GM21786 (cell line): ENCODE measurements around the gene TMEM273.

ENCODE experiments used
- ATAC-seq: cut with Tn5 transposase; IDR thresholded peaks from one replicate; pipeline ENCODE4 v1.9.1; 2021; ENCODE audit not compliant: unreplicated experiment

Gene TMEM273, protein sequence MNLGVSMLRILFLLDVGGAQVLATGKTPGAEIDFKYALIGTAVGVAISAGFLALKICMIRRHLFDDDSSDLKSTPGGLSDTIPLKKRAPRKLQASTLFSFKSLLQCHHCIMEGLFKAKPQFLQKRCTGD

DNA sequence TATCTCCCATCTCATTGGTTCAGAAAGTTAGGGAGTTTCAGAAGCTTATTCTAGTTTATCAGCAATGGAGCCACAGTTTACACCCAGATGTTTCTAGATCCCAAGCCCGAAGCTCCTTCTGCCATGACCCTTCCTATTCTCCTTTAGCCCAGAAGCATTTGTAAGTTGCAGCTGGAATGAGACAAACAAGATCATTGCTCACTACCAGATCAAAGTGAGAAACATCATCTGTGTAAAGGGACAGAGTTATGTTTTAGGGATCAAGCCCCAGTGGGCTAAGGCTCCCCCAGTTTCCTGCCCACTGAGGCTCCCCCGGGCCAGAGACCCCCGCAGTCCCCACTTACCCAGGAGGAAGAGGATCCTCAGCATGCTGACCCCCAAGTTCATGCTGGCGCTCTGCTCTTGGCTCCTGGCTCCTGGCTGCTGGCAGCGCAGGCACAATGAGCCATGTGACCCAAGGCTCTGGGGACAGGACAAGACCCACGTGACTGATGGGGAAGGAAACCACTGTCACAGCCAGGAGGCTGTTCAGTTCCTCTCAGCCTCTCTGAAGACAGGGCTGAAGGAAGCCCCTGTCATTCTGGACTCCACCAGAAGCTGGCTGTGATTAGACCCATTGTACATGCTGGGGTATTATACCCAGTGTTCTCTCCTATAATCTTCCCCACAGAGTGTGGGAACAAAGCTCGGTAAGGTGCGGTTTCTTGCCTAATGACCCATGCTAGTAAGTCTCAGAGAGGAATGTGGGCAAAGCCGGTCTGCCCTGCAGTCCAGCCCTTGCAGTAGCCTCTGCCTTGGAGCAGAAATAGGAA is at the start of gene TMEM273:
Gene TMEM273 (minus strand): TSS at position 442 of the 812 bp plus-strand sequence. CDS start 55 bp downstream, at position 387.
- ATAC-seq, result peak; percentile 78

DNA sequence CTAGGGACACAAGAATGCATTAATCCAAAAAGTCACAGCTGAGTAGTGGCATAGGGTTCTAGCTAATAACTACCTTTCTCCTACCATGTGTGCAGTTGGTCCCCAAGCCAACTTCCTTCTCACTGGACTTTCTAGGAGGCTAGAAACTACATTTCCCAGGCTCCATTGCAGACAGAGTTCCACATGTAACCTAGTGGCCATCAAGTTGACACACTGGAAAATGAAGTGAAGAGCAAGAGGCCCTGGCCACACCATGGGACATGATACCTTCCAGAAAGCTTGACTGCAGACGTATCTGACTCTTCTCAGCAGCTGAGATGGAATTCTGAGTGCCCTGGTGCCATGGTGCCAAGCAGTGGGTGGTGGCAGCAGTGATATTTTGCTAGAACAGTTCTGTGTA is 49.8 kb upstream of the TMEM273 start:
- no peak for ATAC-seq

DNA sequence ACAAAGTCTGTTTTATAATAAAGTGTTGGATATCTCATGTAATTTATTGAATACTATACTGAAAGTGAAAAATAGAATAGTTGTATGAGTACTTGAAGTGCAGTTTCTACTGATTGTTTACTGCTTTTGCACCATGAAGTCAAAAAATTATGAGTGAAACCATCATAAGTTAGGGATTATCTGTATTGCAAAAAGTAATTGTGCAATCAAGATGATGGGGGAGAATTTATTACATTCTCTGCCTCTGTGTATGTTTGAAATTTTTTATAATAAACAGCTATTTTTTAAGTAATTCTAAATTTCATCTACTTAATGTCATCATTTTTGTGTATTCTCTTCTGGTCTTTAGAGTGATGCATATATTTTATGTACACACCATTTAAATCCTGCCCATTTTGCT is 47.2 kb upstream of the TMEM273 start:
- no peak for ATAC-seq

- no peak for ATAC-seq
Measured at GRCh38 chr10:49231086-49231820, 43.1 kb upstream of the TMEM273 start.

DNA sequence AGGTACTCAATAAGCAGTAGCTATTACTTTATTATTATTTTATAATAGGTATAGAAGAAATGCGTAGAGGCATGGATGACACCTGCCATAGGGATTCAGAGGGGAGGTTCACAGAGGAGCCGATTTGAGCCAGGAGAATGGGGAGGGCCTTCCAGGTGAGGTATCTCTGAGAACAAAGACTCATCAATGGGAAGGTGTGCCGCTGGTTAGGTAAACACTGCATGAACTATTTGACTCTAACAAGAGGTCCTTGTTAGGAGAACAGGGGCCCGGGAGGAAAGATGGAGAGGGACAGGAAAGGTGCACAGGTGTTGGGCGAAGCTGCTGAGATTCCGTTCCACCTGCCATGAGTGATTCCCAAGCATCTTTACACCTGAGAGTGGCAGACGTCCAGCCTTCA is 41.8 kb upstream of the TMEM273 start:
- no peak for ATAC-seq

- no peak for ATAC-seq
Measured at GRCh38 chr10:49228677-49229076, 40.5 kb upstream of the TMEM273 start.

GRCh38 chr10:49227406-49227805 is 39.2 kb upstream of the TMEM273 start:
- ATAC-seq, result no peak

GRCh38 chr10:49226594-49226993 is 38.4 kb upstream of the TMEM273 start:
- ATAC-seq, result no peak

DNA sequence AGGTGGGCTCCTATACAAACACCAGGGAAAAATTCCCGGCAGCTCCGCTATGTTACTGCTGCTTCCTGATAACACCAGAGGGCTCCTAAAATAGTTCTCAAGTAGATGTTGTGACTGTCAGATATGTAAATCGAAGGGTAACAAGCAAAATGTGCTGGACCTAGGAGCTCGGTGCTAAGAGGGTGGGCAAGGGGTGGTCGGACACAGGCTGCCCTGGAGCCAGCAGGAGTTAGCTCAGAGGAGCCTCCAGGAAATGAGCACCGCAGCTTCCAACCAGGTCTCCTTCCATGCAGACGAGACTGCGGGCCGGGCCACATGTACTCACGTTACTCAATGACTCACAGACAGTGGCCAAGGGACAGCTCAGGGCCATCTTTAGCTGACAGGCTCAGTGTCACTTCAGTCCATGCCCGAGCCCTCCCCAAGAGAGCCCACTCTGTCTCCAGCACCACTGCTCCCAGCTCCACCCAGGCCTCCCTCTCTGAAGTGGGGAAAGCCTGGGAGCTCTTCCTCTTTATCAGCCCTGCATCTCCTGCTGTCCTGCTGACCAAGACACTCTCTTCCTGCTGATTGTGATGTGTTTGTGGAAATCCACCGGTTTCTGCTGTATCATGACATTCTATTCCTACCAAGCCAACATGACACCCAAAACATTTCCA is 37.2 kb upstream of the TMEM273 start:
- ATAC-seq, result no peak

DNA sequence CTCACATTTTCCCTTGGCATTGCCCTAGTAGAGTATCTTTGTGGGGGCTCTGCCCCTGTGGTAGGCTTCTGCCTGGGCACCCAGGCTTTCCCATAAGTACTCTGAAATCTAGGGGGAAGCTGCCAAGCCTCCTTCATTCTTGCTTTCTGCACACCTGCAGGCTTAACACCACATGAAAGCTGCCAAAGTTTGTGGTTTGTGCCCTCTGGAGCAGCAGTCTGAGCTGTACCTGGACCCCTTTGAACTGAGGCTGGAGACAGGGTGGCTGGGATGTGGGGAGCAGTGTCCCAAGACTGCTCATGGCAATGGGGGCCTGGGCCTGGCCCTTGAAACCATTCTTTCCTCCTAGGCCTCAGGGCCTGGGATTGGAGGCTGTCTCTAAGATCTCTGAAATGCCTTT is 35.0 kb upstream of the TMEM273 start:
- ATAC-seq, result no peak

GRCh38 chr10:49222170-49222569 is 34.0 kb upstream of the TMEM273 start:
- ATAC-seq, result no peak

DNA sequence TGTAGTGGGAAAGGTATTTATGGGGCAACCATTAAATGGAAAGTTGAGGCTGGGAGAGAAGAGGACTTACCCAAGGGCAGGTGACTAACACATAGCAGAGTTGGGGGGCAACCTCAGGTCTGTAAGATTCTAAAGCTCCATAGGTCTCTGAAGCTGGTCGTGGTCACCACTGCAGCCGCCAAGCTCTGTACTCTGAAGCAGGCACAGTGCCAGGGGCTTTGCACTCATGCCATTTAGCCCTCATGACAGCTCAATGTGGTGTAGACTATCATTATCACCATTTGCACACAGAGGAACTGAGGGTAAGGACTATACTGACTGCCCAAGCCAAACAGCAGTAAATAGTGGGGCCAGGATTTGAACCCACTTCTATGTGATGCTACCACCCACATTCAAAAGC is 32.5 kb upstream of the TMEM273 start:
- no peak for ATAC-seq

- no peak for ATAC-seq
Measured at GRCh38 chr10:49220031-49220430, 31.8 kb upstream of the TMEM273 start.

DNA sequence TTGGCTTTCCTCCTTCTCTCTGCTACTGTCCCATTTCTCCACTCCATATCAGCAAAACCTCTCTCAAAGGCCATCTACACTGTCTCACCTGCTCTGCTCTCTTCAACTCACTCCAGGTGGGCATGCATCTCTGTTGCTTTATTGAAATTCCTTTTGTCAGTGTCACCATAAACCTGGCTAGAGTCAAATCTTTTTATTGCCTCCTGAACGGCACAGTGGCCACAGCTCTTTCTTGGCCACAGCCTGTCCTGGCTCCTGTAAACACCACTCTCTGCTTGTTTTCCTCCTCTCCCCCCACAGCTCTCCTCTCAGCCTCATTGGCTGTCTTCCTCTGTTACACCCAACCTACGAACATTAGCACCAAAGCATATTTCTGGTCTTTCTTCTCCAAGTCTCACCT is 31.1 kb upstream of the TMEM273 start:
- no peak for ATAC-seq

DNA sequence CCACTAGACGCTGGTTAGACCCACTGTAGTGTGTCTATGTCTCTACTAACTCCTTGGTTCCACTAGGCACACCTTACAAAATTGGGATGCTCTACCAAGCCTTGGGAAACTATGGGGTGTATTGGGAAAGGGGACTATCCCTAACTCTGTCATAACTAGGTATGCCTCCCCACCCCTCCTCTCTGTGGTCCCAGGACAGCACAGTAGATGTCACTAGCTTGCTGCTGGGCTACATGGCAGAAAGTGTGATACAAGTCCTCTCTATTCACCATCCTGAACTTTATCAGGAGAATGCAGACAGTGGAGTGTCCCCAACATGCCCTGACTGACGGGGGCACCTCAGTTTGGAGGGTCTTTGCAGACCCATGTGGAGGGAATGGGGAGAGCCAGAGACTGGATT is 30.3 kb upstream of the TMEM273 start:
- no peak for ATAC-seq

DNA sequence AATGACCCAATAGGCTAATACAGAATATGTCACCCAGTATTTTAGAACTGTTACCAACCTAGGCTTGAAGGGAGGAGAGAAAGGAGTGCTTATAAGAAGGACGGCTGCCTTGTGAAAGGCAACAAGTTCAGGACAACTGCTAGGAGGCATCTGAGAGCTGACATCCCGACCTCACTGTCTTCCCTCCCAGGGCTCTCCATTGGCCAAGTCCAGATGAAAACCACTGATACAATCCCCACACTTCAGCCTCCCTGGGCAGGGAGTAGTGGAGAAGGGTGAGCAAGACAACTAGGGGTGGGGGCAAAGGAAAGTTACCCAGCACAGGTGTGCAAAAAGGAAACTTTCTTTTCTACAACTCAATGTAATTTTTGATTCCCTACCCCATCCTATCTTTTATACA is 29.5 kb upstream of the TMEM273 start:
- no peak for ATAC-seq

DNA sequence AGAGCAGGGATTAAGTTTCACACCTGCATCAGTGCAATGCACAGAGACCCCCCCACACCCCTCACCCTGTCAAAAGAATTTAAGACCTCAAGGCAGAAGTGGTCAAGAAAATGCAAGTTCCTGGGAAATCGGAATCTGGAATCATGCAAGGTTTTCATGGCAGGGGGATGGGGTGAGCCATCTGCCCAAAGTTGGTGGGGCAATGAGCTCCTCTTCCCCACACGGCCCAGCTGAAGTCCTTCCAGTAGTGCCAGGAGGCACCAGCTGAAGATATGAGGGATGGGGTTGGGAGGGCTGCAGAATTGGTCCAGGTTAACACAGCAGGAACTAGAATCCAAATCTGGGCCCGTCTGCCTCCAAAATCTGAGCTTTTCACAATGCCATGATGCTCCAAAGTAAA is 25.0 kb upstream of the TMEM273 start:
- no peak for ATAC-seq

- no peak for ATAC-seq
Measured at GRCh38 chr10:49212783-49213182, 24.6 kb upstream of the TMEM273 start.

- no peak for ATAC-seq
Measured at GRCh38 chr10:49212076-49212475, 23.9 kb upstream of the TMEM273 start.

DNA sequence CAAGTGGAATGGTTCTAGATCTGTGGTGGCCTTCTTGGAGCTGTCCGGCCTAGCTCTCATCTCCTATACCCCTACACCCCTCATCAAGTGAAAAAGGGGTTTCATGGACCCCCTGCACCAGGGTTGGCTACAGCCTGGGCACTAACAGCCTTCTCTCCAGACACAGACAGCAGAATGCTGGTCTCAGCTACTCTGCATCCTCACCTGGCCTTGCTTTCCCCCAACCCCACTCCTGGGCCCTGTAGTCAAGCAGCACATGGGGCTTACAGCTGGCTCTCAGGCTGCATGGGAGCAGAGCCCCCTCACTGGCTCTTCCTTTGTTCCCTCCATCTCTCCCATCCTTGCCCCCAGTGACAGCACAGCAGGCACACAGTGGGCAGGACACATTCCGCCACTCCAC is 20.8 kb upstream of the TMEM273 start:
- no peak for ATAC-seq

DNA sequence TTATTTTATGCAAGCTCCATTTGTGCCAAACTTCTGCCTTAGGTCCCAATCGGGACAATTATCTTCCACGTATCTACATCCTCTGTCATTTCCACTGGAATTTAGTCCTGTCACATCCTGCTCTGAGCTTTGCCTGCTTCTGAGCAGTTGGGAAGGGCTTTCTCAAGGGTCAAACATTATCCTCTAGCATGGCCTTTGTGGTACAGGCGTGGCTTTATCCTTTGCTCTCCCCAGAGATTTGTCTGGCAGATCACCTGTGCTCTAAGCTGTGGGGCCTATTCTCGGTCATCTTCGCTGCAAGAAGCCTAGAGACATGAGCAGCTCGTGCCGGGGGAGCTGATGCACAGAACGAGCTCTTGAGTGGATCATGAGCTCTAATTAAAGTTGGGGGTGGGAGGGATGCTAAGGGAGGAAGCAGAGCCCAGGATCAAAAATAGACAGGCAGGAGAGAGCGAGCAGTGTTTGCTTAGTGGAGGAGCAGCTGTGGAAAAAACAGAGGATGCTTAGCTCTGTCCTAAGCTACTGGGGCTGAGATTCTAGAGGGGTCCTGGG is 19.8 kb upstream of the TMEM273 start:
- ATAC-seq, result peak; percentile 47
